Activated CD8-positive, alpha-beta T cell treated with anti-CD3 and anti-CD28 coated beads, Interleukin-2, amount 10 ng/mL, durations not matched to agents 7 days and 5 days (primary cell): Measurements from ENCODE around the gene FARP2. TPM values are rescaled to one million over a fixed set of nuclear protein-coding genes. Genes with fewer than 3 reads are reported as not detected.
"Not testable (repeated sequence)": the region's sequence is repeated elsewhere in the genome, so short reads cannot be mapped to it uniquely, and the experiment has no call there.

Source experiments
- ATAC-seq: fragments of 150-1000 bp; cut with Tn5 transposase; one replicate; pipeline ENCODE4 v1.10.0; 2021; ENCODE audit warnings: moderate library complexity
- CTCF ChIA-PET: fragments of 350-600 bp; sonication (Branson Sonifier 250); formaldehyde crosslinking; loops from one replicate; lab custom pipeline; 2021; ENCODE audit warnings: antibody characterized with exemption; lab: Charles Lee
- POLR2A ChIA-PET: fragments of 350-600 bp; sonication (Branson Sonifier 250); formaldehyde crosslinking; loops from one replicate; lab custom pipeline; 2021; ENCODE audit warnings: antibody characterized with exemption; lab: Charles Lee
- DNase-seq: peaks from one replicate; pipeline ENCODE4 v3.0.0-alpha.2; 2020
- H3K27ac Mint-ChIP-seq: one replicate; pipeline ENCODE4 v1.8.0; 2021; ENCODE audit warnings: mild to moderate bottlenecking, mixed read lengths
- H3K27me3 Mint-ChIP-seq: one replicate; pipeline ENCODE4 v1.8.0; 2021; ENCODE audit warnings: low read depth, mixed read lengths
- H3K36me3 Mint-ChIP-seq: one replicate; pipeline ENCODE4 v1.8.0; 2021; ENCODE audit warnings: low read depth, mixed read lengths
- H3K4me1 Mint-ChIP-seq: one replicate; pipeline ENCODE4 v1.8.0; 2021; ENCODE audit warnings: low read depth, mixed read lengths
- H3K4me3 Mint-ChIP-seq: one replicate; pipeline ENCODE4 v1.8.0; 2021; ENCODE audit warnings: mild to moderate bottlenecking, mixed read lengths
- H3K9me3 Mint-ChIP-seq: one replicate; pipeline ENCODE4 v1.8.0; 2022; ENCODE audit warnings: mixed read lengths; ENCODE audit not compliant: insufficient read depth
- total RNA-seq, 2 experiments: library from RNA; stranded (reverse); gene quantifications; one replicate each; pipeline ENCODE4 v1.2.3, GENCODE V29; 2021

FARP2 gene
- total RNA-seq, 2 experiments from 2014 or later, result 19.3 to 22.7 TPM

DNA sequence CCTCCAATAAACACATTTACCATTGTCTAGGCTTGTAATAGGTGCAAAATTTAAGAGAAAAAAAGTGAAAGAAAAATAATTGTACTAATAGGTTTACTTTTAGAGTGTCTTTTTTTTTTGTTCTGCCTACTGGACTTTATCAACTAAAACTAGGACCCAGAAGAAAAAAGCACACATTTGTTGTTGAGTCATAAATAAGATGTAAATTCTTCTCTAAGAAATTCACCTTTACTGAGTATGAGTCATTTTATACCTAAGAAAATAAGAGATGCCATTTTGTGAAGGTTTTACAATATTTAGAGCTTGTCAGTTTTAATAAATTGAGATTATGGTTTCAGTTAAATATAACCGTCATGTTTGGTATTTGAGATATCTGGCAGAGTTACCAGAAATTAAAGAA, 19.2 kb downstream of the FARP2 start:
- ChIA-PET CTCF (interaction anchor here (1.4 kb wide), 1 partner anchor 9 kb away, joined by 6 read pairs; no protein-coding TSS in a partner anchor), POLR2A (interaction anchor here (0.6 kb wide), 1 partner anchor 179 kb away, joined by 3 read pairs; no protein-coding TSS in a partner anchor)
- no peaks in the 10 kb centered on the region for H3K9me3 Mint-ChIP-seq
- no peaks in the 10 kb centered on the region for H3K4me1 Mint-ChIP-seq
- H3K27ac Mint-ChIP-seq, result no peak overlapping the region
- ATAC-seq, result no peak
- no peak overlapping the region for H3K4me3 Mint-ChIP-seq
- H3K27me3 Mint-ChIP-seq, result no peaks in the 10 kb centered on the region
- no peak for DNase-seq
- H3K36me3 Mint-ChIP-seq, result peaks cover 13% of the 10 kb centered on the region

DNA sequence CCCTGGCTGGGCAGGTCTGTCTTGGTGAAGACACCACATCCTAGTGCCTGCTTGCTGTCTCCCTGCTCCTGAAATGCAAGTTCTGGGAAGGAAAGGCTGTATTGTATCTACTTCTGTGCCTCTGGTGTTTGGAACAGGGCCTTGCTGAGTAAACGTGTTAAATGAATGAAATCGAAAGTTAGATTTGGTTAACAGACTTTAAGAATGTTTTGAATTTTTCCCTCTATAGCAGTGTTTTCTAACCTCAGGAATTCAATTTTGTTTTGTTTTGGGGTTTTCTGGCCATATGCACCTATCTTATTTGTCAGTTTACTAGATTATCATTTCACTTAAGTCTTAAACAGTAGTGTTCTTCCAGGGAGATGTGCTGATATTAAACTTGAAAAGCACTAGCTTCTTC, 20.7 kb downstream of the FARP2 start:
- ATAC-seq, result no peak
- Mint-ChIP-seq H3K36me3 (peaks cover 14% of the 10 kb centered on the region), H3K27ac (no peak overlapping the region)

DNA sequence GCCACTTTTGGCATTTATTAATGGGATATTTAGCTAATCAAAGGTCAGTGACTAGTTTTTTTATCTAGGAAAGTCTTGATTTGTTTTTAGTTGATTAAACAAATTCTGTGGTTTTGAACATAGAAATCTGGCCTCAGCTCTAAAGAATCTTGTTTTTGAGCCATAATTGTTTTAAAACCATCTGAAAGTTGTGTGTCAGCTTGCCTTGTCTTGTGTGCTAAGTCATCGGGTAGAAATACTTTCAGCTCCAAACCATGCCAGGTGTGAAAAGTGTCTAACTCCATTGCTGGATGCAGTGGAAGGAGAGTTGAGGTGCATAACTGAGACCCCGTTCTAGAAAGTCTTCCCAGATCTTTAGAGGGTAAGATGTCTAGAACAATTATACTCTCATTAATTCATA, 22.7 kb downstream of the FARP2 start:
- CTCF ChIA-PET, result no interaction called here
- Mint-ChIP-seq H3K4me1 (peaks cover 7% of the 10 kb centered on the region), H3K27me3 (no peaks in the 10 kb centered on the region), H3K9me3 (no peaks in the 10 kb centered on the region), H3K4me3 (no peak overlapping the region), H3K36me3 (peaks cover 15% of the 10 kb centered on the region), H3K27ac (no peak overlapping the region)
- POLR2A ChIA-PET, result no interaction called here
- DNase-seq (no peak), ATAC-seq (no peak)

More for the DNA sequence above, 20.7 kb downstream of the FARP2 start:
- POLR2A ChIA-PET, result no interaction called here
- H3K4me1 Mint-ChIP-seq, result no peaks in the 10 kb centered on the region
- H3K4me3 Mint-ChIP-seq, result no peak overlapping the region
- no peak for DNase-seq
- H3K27me3 Mint-ChIP-seq, result no peaks in the 10 kb centered on the region
- CTCF ChIA-PET, result no interaction called here
- H3K9me3 Mint-ChIP-seq, result no peaks in the 10 kb centered on the region

DNA sequence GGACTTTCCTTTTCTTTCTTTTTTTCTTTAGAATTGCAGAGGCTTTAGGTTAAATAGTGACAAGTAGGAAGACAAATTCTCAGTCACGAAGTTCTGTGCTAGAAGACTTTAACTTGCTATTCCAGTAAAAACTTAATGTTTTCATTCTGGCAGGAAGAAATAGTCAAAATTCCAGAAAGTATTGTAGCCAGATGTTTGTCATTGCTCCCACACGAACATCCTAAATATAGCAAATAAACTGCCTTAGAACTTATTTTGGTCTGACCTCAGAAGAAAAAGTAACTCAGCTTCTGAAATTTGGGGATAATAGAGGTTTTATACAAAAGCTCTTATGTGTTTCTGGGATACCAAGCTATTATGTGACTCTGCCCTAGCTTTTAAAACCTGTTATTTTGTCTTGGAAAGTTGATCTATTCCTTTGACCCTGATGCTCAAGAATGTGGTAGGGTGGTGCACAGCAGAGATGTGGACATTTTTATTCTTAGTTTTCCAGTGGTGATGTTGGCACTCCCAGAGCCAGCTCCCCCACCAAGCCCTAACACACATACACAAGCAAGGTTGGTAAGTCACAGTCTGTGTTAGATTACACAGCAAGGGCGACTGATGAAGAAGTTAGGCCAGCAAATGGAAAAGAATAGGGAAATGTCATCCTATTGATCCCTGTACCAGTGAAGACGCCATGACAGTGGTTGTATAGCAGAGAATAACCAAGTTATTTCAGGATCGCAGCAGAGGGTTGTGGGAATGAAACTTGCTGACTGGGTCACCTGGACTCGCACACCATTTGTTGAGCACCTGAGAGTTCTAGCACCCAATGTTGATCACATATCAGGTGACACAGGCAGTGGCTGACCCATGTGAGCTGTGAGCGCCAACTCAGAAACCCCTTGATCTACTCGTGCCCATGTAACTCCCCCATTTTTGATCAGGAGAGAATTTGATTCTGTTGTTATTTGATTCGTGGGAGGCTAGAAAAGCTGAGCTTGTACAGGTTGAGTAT, 23.7 kb downstream of the FARP2 start:
- H3K27me3 Mint-ChIP-seq, result no peaks in the 10 kb centered on the region
- H3K36me3 Mint-ChIP-seq, result peaks cover 13% of the 10 kb centered on the region
- H3K9me3 Mint-ChIP-seq, result no peaks in the 10 kb centered on the region
- CTCF ChIA-PET, result no interaction called here
- ATAC-seq (no peak), DNase-seq (no peak)
- H3K4me1 Mint-ChIP-seq, result peaks cover 7% of the 10 kb centered on the region
- H3K4me3 Mint-ChIP-seq, result no peak overlapping the region
- POLR2A ChIA-PET, result no interaction called here
- no peak overlapping the region for H3K27ac Mint-ChIP-seq

DNA sequence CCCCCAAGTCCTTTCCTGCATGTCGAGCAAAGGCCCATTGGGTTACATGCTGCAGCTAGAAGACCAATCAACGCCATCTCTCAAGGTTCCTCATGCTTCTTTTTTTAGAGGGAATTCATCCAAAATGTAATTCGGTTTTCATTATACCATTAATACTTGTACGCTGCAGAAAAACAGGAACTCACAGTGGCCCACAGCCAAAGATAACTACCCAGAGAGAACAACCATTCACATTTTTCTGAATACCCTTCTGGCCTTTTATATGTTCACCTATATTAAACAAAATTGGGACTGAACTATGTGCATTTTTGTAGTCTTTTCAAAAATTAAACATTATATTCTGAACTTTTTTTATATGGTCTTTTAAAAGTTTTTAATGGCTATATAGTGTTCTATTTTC, 25.8 kb downstream of the FARP2 start:
- no peaks in the 10 kb centered on the region for H3K9me3 Mint-ChIP-seq
- no peak for ATAC-seq
- H3K27me3 Mint-ChIP-seq, result no peaks in the 10 kb centered on the region
- H3K4me3 Mint-ChIP-seq, result no peak overlapping the region
- POLR2A ChIA-PET, result interaction anchor here (1.0 kb wide), 1 partner anchor 11 kb away, joined by 3 read pairs; no protein-coding TSS in a partner anchor
- DNase-seq, result no peak
- H3K27ac Mint-ChIP-seq, result no peak overlapping the region
- CTCF ChIA-PET, result no interaction called here
- peaks cover 7% of the 10 kb centered on the region for H3K4me1 Mint-ChIP-seq
- peaks cover 6% of the 10 kb centered on the region for H3K36me3 Mint-ChIP-seq

DNA sequence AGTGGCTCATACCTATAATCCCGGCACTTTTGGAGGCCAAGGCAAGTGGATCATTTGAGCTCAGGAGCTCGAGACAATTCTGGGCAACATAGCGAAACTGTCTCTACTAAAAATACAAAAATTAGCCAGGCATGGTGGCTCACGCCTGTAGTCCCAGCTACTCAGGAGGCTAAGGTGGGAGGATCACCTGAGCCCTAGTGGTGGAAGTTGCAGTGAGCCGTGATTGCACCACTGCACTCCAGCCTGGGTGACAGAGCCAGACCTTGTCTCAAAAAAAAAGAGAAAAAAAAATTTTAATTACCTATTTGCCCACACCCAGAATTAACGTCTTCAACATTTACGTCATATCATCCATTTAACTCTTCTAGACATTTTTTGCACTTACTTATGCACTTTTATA, 29.4 kb downstream of the FARP2 start:
- DNase-seq, H3K27me3 Mint-ChIP-seq, H3K36me3 Mint-ChIP-seq, H3K4me3 Mint-ChIP-seq, H3K4me1 Mint-ChIP-seq, POLR2A ChIA-PET, H3K27ac Mint-ChIP-seq, H3K9me3 Mint-ChIP-seq, ATAC-seq, CTCF ChIA-PET: not testable (repeated sequence)

DNA sequence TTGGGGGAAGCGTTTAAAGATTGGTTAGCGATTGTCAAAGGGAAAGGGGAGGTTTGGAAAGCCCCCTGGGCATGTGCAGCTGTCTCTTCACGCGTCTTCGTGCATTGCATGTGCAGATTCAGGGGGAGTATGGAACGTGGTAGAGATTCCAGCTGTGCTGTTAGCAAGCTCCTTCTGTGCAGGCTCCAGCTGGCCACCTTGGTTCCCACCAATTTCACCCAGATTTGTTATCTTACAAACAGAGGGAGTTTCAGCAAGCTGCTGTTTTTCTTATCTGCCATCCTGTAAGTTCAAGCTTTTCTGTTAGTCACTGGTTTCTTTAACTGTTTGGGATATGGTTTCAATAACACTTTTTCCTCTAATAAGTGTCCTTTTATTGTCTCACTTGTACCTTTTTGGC, 30.4 kb downstream of the FARP2 start:
- no peaks in the 10 kb centered on the region for H3K27me3 Mint-ChIP-seq
- no peak for DNase-seq
- H3K4me1 Mint-ChIP-seq, result peaks cover 7% of the 10 kb centered on the region
- no peak overlapping the region for H3K4me3 Mint-ChIP-seq
- CTCF ChIA-PET, result no interaction called here
- POLR2A ChIA-PET, result no interaction called here
- no peak for ATAC-seq
- H3K36me3 Mint-ChIP-seq, result peaks cover 5% of the 10 kb centered on the region
- no peaks in the 10 kb centered on the region for H3K9me3 Mint-ChIP-seq
- no peak overlapping the region for H3K27ac Mint-ChIP-seq

DNA sequence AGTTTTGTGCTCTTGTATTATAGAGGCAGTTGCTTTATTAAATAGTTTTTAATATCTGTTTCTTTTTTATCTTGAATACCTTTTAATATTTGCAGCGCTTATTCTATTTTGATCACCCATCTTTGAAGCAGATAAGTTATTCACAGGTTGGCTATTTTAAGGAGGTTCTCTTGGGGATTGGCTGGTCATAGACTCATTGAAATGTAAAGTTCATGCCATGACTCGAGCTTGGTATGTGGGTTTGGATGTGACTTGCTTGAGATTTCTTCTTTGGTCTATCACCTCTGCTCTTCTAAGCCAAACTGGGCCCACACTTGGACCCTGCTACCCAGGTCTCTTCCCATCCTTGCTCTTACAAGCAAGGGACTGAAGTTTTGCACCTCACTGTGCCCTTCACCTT, 33.6 kb downstream of the FARP2 start:
- ChIA-PET CTCF (interaction anchor here (1.0 kb wide), 1 partner anchor 43 kb away, joined by 3 read pairs; no protein-coding TSS in a partner anchor), POLR2A (no interaction called here)
- ATAC-seq, result no peak

DNA sequence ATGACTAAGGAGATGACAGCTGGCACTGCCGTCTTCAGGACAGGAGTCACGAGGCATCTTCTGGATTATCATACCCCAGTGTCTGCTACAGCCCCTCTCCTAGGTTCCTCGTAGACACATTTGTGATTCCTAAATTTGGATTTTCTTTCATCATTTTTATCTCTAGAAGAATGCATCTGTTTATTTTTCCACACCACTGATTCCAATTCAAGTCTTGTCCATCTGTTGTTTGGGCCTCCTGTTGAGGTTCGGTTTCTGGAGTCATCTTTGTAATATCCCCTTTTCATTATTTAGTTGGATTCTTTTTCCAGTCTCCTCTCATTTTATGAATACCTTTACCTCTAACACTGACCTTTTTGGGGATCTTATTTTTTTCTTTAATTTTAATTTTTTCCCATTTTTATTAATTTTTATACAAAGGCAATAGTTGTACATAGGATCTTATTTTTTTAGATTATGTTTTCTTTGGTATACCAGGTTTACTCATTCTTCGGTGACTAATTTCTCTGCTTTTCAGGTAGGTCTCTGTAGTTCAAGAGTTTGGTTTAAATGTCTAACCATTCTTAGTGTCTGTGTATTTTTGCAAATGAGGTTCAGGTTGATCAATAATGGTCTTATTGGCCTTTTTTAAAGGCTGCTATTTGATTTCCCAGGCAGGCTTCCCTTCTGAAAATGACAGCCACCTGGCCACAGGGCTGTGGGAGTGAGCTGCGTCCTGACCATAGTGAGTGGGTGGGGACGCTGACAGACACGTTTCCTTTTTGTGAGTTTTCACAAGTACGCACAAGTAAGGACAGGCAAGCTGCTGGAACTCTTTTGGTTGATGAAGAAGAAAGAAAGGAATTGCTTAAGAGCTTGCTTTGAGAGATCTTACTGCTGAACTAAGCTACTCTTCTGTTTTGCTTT, 34.5 kb downstream of the FARP2 start:
- no peak for DNase-seq
- Mint-ChIP-seq H3K27me3 (no peaks in the 10 kb centered on the region), H3K4me3 (no peak overlapping the region), H3K27ac (no peak overlapping the region), H3K9me3 (no peaks in the 10 kb centered on the region), H3K36me3 (peaks cover 5% of the 10 kb centered on the region), H3K4me1 (peaks cover 2% of the 10 kb centered on the region)
- no peak for ATAC-seq
- ChIA-PET CTCF (no interaction called here), POLR2A (no interaction called here)

More for the DNA sequence above, 33.6 kb downstream of the FARP2 start:
- H3K27me3 Mint-ChIP-seq, result no peaks in the 10 kb centered on the region
- H3K4me3 Mint-ChIP-seq, result no peak overlapping the region
- H3K9me3 Mint-ChIP-seq, result no peaks in the 10 kb centered on the region
- H3K4me1 Mint-ChIP-seq, result peaks cover 2% of the 10 kb centered on the region
- peaks cover 4% of the 10 kb centered on the region for H3K36me3 Mint-ChIP-seq
- no peak for DNase-seq
- H3K27ac Mint-ChIP-seq, result no peak overlapping the region

DNA sequence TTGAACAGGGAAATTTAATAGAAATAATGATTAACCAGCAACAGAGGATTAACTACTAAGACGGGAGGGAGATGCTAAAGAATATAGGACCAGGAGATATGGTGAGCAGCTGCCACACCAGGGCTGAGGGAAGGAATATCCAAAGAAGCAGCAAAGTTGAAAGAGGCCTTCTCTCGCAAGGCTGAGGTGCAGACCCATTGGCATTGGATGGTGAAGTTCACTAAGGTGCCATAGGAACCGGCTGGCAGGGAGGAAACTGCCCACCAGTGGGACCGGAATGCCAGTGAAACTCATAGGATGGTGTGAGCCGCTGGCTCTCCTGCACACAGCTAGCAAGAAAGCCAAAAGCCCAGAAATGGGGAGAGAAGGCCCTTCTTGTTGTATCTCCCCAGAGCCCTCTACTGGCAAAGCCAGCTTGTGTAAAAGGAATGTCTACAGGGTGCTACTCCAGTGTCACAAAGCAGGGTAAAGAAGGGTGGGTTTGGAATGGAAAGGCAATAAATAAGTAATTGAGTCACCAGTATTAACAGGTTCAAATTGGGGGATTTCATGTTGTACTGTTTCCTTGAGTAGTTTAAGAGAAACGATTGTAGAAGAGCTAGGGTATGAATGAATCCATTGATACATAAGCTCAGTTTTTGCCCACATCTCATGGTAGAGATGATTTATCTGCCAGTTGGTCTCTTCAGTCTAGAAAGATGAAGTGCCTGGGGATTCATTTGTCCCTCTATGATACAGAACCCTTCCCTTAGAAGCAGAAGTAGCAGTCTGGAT, 36.0 kb downstream of the FARP2 start:
- Mint-ChIP-seq H3K27ac (no peak overlapping the region), H3K4me1 (peaks cover 2% of the 10 kb centered on the region), H3K4me3 (no peak overlapping the region), H3K9me3 (no peaks in the 10 kb centered on the region), H3K27me3 (no peaks in the 10 kb centered on the region), H3K36me3 (peaks cover 3% of the 10 kb centered on the region)
- POLR2A ChIA-PET, result interaction anchor here (1.4 kb wide), 1 partner anchor 11 kb away, joined by 3 read pairs; no protein-coding TSS in a partner anchor
- DNase-seq (peak; percentile 25), ATAC-seq (peak; percentile 53)
- CTCF ChIA-PET, result interaction anchor here (0.6 to 1.5 kb wide), 3 partner anchors 23 to 412 kb away, joined by 3 to 4 read pairs (median 3); no protein-coding TSS in a partner anchor

DNA sequence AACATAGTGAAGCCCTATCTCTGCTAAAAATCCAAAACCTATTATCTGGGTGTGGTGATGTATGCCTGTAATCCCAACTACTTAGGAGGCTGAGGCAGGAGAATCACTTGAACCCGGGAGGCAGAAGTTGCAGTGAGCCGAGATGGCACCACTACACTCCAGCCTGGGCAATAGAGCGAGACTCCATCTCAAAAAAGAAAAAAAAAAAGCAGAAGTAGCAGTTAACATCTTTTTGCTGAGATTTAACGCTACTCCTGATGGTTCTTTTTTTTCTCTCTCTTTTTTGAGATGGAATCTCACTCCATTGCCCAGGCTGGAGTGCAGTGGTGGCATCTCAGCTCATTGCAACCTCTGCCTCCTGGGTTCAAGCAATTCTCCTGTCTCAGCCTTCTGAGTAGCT, 36.7 kb downstream of the FARP2 start:
- DNase-seq, H3K9me3 Mint-ChIP-seq, H3K4me3 Mint-ChIP-seq, ATAC-seq, H3K36me3 Mint-ChIP-seq, H3K27ac Mint-ChIP-seq, H3K27me3 Mint-ChIP-seq, H3K4me1 Mint-ChIP-seq: not testable (repeated sequence)
- POLR2A ChIA-PET, result interaction anchor here (1.4 kb wide), 1 partner anchor 11 kb away, joined by 3 read pairs; no protein-coding TSS in a partner anchor
- CTCF ChIA-PET, result interaction anchor here (0.6 to 1.5 kb wide), 3 partner anchors 24 to 411 kb away, joined by 3 to 4 read pairs (median 3); no protein-coding TSS in a partner anchor
